ENCODE data around the gene DNMT3B. TPM values are rescaled to one million over a fixed set of nuclear protein-coding genes. Genes with fewer than 3 reads are reported as not detected.

The DNMT3B gene
- total RNA-seq, 1 experiment from 2014 or later: 0.63 TPM

- H3K9me2 ChIP-seq (replicated peaks; ENCODE audit: insufficient read depth, low read length): no peaks in the 10 kb centered on the region
- no peak for DNase-seq
- H3K27ac ChIP-seq (ENCODE audit: low read length): no peak overlapping the region
- no peak overlapping the region for H3K4me2 ChIP-seq (ENCODE audit: low read depth, low read length, poor library complexity, severe bottlenecking)
- H2AFZ ChIP-seq (ENCODE audit: low read length): no peak overlapping the region
- H3K4me3 ChIP-seq (ENCODE audit: low read length): no peak overlapping the region
- H3K79me2 ChIP-seq (ENCODE audit: low read length): no peaks in the 10 kb centered on the region
- peaks cover 18% of the 10 kb centered on the region for H3K4me1 ChIP-seq (ENCODE audit: low read length)
- no peaks in the 10 kb centered on the region for H3K27me3 ChIP-seq (ENCODE audit: low read length)
- H4K20me1 ChIP-seq (ENCODE audit: insufficient read depth, low read depth, low read length): no peaks in the 10 kb centered on the region
- H3K9ac ChIP-seq (ENCODE audit: low read length): no peak overlapping the region
- no peaks in the 10 kb centered on the region for H3K36me3 ChIP-seq (ENCODE audit: insufficient read depth, low read length)
- H3K9me3 ChIP-seq (ENCODE audit: low read length): no peaks in the 10 kb centered on the region
Observed at GRCh38 chr20:32804817-32805216, 42.6 kb downstream of the DNMT3B start.

- no peak for DNase-seq
- H3K9me3 ChIP-seq (ENCODE audit: low read length): no peaks in the 10 kb centered on the region
- no peaks in the 10 kb centered on the region for H3K27me3 ChIP-seq (ENCODE audit: low read length)
- H4K20me1 ChIP-seq (ENCODE audit: insufficient read depth, low read depth, low read length): no peaks in the 10 kb centered on the region
- H2AFZ ChIP-seq (ENCODE audit: low read length): no peak overlapping the region
- no peaks in the 10 kb centered on the region for H3K36me3 ChIP-seq (ENCODE audit: insufficient read depth, low read length)
- no peak overlapping the region for H3K27ac ChIP-seq (ENCODE audit: low read length)
- H3K4me1 ChIP-seq (ENCODE audit: low read length): peaks cover 18% of the 10 kb centered on the region
- H3K9me2 ChIP-seq (replicated peaks; ENCODE audit: insufficient read depth, low read length): no peaks in the 10 kb centered on the region
- no peak overlapping the region for H3K4me3 ChIP-seq (ENCODE audit: low read length)
- no peak overlapping the region for H3K4me2 ChIP-seq (ENCODE audit: low read depth, low read length, poor library complexity, severe bottlenecking)
- H3K79me2 ChIP-seq (ENCODE audit: low read length): no peaks in the 10 kb centered on the region
- H3K9ac ChIP-seq (ENCODE audit: low read length): no peak overlapping the region
Observed at GRCh38 chr20:32805721-32806120, 43.5 kb downstream of the DNMT3B start.

- Histone ChIP-seq H3K9ac (ENCODE audit: low read length) (no peak overlapping the region), H3K27ac (ENCODE audit: low read length) (no peak overlapping the region), H3K4me2 (ENCODE audit: low read depth, low read length, poor library complexity, severe bottlenecking) (no peak overlapping the region), H3K79me2 (ENCODE audit: low read length) (no peaks in the 10 kb centered on the region), H3K4me3 (ENCODE audit: low read length) (no peak overlapping the region), H3K4me1 (ENCODE audit: low read length) (peaks cover 18% of the 10 kb centered on the region), H3K9me2 (replicated peaks; ENCODE audit: insufficient read depth, low read length) (no peaks in the 10 kb centered on the region), H3K9me3 (ENCODE audit: low read length) (no peaks in the 10 kb centered on the region), H3K36me3 (ENCODE audit: insufficient read depth, low read length) (no peaks in the 10 kb centered on the region), H2AFZ (ENCODE audit: low read length) (no peak overlapping the region), H4K20me1 (ENCODE audit: insufficient read depth, low read depth, low read length) (no peaks in the 10 kb centered on the region), H3K27me3 (ENCODE audit: low read length) (no peaks in the 10 kb centered on the region)
- no peak for DNase-seq
Observed at GRCh38 chr20:32806356-32806755, 44.2 kb downstream of the DNMT3B start.

GRCh38 chr20:32807706-32808105 is 45.5 kb downstream of the DNMT3B start:
- H3K9me3 ChIP-seq (ENCODE audit: low read length): no peaks in the 10 kb centered on the region
- H3K4me3 ChIP-seq (ENCODE audit: low read length): no peak overlapping the region
- no peaks in the 10 kb centered on the region for H3K36me3 ChIP-seq (ENCODE audit: insufficient read depth, low read length)
- no peak overlapping the region for H2AFZ ChIP-seq (ENCODE audit: low read length)
- no peak overlapping the region for H3K9ac ChIP-seq (ENCODE audit: low read length)
- no peaks in the 10 kb centered on the region for H3K27me3 ChIP-seq (ENCODE audit: low read length)
- no peak overlapping the region for H3K4me2 ChIP-seq (ENCODE audit: low read depth, low read length, poor library complexity, severe bottlenecking)
- H3K4me1 ChIP-seq (ENCODE audit: low read length): peaks cover 18% of the 10 kb centered on the region
- no peaks in the 10 kb centered on the region for H4K20me1 ChIP-seq (ENCODE audit: insufficient read depth, low read depth, low read length)
- H3K9me2 ChIP-seq (replicated peaks; ENCODE audit: insufficient read depth, low read length): no peaks in the 10 kb centered on the region
- no peaks in the 10 kb centered on the region for H3K79me2 ChIP-seq (ENCODE audit: low read length)
- DNase-seq: no peak
- H3K27ac ChIP-seq (ENCODE audit: low read length): no peak overlapping the region

- H3K9ac ChIP-seq (ENCODE audit: low read length): no peak overlapping the region
- H3K79me2 ChIP-seq (ENCODE audit: low read length): no peaks in the 10 kb centered on the region
- no peaks in the 10 kb centered on the region for H3K36me3 ChIP-seq (ENCODE audit: insufficient read depth, low read length)
- no peaks in the 10 kb centered on the region for H3K9me2 ChIP-seq (replicated peaks; ENCODE audit: insufficient read depth, low read length)
- no peaks in the 10 kb centered on the region for H4K20me1 ChIP-seq (ENCODE audit: insufficient read depth, low read depth, low read length)
- no peak overlapping the region for H3K4me2 ChIP-seq (ENCODE audit: low read depth, low read length, poor library complexity, severe bottlenecking)
- H3K9me3 ChIP-seq (ENCODE audit: low read length): no peaks in the 10 kb centered on the region
- H3K4me1 ChIP-seq (ENCODE audit: low read length): peaks cover 18% of the 10 kb centered on the region
- no peaks in the 10 kb centered on the region for H3K27me3 ChIP-seq (ENCODE audit: low read length)
- no peak overlapping the region for H3K4me3 ChIP-seq (ENCODE audit: low read length)
- no peak overlapping the region for H3K27ac ChIP-seq (ENCODE audit: low read length)
- DNase-seq: no peak
- H2AFZ ChIP-seq (ENCODE audit: low read length): no peak overlapping the region
Observed at GRCh38 chr20:32808438-32808837, 46.3 kb downstream of the DNMT3B start.

- no peaks in the 10 kb centered on the region for H3K27me3 ChIP-seq (ENCODE audit: low read length)
- DNase-seq: no peak
- no peak overlapping the region for H3K27ac ChIP-seq (ENCODE audit: low read length)
- H3K9me2 ChIP-seq (replicated peaks; ENCODE audit: insufficient read depth, low read length): no peaks in the 10 kb centered on the region
- no peaks in the 10 kb centered on the region for H3K9me3 ChIP-seq (ENCODE audit: low read length)
- H4K20me1 ChIP-seq (ENCODE audit: insufficient read depth, low read depth, low read length): no peaks in the 10 kb centered on the region
- H3K36me3 ChIP-seq (ENCODE audit: insufficient read depth, low read length): no peaks in the 10 kb centered on the region
- H3K4me3 ChIP-seq (ENCODE audit: low read length): no peak overlapping the region
- no peak overlapping the region for H3K4me2 ChIP-seq (ENCODE audit: low read depth, low read length, poor library complexity, severe bottlenecking)
- H3K4me1 ChIP-seq (ENCODE audit: low read length): peaks cover 18% of the 10 kb centered on the region
- no peak overlapping the region for H2AFZ ChIP-seq (ENCODE audit: low read length)
- no peak overlapping the region for H3K9ac ChIP-seq (ENCODE audit: low read length)
- H3K79me2 ChIP-seq (ENCODE audit: low read length): no peaks in the 10 kb centered on the region
Observed at GRCh38 chr20:32809907-32810306, 47.7 kb downstream of the DNMT3B start.

GRCh38 chr20:32810941-32811340 is 48.8 kb downstream of the DNMT3B start:
- Histone ChIP-seq H2AFZ (ENCODE audit: low read length) (no peak overlapping the region), H4K20me1 (ENCODE audit: insufficient read depth, low read depth, low read length) (no peaks in the 10 kb centered on the region), H3K4me3 (ENCODE audit: low read length) (no peak overlapping the region), H3K9ac (ENCODE audit: low read length) (no peak overlapping the region), H3K79me2 (ENCODE audit: low read length) (no peaks in the 10 kb centered on the region), H3K36me3 (ENCODE audit: insufficient read depth, low read length) (no peaks in the 10 kb centered on the region), H3K9me3 (ENCODE audit: low read length) (no peaks in the 10 kb centered on the region), H3K9me2 (replicated peaks; ENCODE audit: insufficient read depth, low read length) (no peaks in the 10 kb centered on the region), H3K27me3 (ENCODE audit: low read length) (no peaks in the 10 kb centered on the region), H3K27ac (ENCODE audit: low read length) (no peak overlapping the region), H3K4me1 (ENCODE audit: low read length) (peaks cover 18% of the 10 kb centered on the region), H3K4me2 (ENCODE audit: low read depth, low read length, poor library complexity, severe bottlenecking) (no peak overlapping the region)
- no peak for DNase-seq

- Histone ChIP-seq H4K20me1 (ENCODE audit: insufficient read depth, low read depth, low read length) (no peaks in the 10 kb centered on the region), H3K4me1 (ENCODE audit: low read length) (peaks cover 18% of the 10 kb centered on the region), H3K9me3 (ENCODE audit: low read length) (no peaks in the 10 kb centered on the region), H3K79me2 (ENCODE audit: low read length) (no peaks in the 10 kb centered on the region), H3K9ac (ENCODE audit: low read length) (no peak overlapping the region), H3K27me3 (ENCODE audit: low read length) (no peaks in the 10 kb centered on the region), H3K4me2 (ENCODE audit: low read depth, low read length, poor library complexity, severe bottlenecking) (no peak overlapping the region), H2AFZ (ENCODE audit: low read length) (no peak overlapping the region), H3K27ac (ENCODE audit: low read length) (no peak overlapping the region), H3K4me3 (ENCODE audit: low read length) (no peak overlapping the region), H3K36me3 (ENCODE audit: insufficient read depth, low read length) (no peaks in the 10 kb centered on the region), H3K9me2 (replicated peaks; ENCODE audit: insufficient read depth, low read length) (no peaks in the 10 kb centered on the region)
- no peak for DNase-seq
Observed at GRCh38 chr20:32811886-32812285, 49.7 kb downstream of the DNMT3B start.

Measured in Karpas-422 (cell line).